HG02884 (cell line): Measurements from ENCODE around the gene WDR1.

Experiments
- ATAC-seq: cut with Tn5 transposase; IDR thresholded peaks from one replicate; pipeline ENCODE4 v1.9.1; 2021; ENCODE audit warnings: mild to moderate bottlenecking, moderate library complexity; ENCODE audit not compliant: unreplicated experiment

Gene WDR1

GRCh38 chr4:10114607-10115006 is 2.0 kb downstream of the WDR1 start:
- no peak for ATAC-seq

DNA sequence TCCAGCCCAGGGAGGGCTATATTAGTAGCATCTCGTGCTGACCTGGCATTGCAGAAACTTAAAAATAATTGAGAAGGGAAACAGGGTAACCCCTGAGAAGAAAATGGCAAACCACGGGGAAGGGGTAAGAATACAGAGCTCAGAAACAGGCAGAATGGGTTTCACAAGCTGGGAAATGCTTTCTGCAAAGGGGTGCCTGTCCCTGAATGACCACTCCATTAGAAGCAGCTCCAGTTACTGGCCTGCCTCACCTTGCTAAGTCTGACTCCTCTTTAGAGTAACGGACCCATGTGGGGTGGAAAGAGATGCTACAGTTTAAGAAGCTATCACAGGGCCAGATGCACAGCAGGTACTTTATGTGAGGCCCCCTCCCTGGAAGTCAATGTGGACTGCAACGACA is 2.5 kb downstream of the WDR1 start:
- no peak for ATAC-seq

DNA sequence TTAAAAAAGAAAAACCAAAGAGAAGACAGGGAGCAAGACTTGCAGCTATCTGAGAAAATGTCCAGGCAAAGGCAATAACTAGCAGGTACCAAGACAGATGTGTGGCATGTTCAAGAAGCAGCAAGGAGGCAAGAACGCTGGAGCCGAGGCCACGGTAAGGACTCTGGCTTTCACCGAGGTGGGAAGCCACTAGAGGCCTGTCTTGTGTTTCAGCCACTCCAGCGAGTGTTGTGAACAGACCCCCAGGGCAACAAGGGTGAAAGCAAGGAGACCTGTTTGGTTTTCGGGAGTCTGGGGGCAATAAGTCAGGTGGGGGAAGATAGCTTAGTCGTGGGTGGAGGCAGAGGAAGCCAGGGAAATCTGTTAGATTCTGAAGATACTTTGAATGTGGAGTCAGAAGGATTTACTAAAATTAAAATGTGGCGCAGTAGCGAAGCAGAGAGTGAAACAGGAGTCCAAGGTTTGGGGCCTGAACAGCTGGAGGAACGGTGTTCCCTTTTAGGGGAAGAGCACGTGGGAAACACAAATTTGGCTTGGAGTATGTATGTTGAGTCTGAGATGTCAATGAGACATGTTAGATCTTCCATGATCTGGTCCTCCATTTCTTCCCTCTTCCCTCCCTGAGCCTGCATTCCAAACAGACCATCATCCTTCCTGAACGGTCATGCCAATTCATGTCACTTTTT is 3.1 kb downstream of the WDR1 start:
- ATAC-seq = no peak

DNA sequence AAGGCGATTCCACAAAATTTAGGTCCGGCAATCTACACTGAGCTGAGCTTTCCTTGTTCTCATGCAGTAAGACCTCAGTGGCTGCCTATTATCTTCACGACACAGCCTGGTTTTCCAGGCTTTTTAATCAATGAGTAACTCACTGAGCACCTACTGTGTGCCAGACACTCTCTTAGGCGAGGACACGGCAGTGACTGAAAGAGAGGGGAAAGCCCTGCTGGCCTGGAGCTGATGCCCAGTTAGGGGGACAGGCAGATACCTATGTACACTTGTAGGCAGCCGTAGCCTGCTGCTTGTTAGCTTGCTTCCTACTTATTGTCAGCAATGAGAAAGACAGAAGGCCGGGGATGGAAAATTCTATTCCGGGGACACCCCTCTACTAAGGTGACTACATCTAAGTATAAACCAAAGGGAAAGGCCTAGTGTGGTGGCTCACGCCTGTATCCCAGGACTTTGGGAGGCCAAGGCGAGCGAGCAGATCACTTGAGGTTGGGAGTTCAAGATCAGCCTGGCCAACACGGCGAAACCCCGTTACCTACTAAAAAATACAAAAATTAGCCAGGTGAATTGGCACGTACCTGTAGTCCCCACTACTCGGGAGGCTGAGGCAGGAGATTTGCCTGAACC is 3.8 kb downstream of the WDR1 start:
- ATAC-seq = no peak

GRCh38 chr4:10111067-10111801 is 5.4 kb downstream of the WDR1 start:
- ATAC-seq = no peak

- ATAC-seq = no peak
These were observed 6.5 kb downstream of the WDR1 start for GRCh38 chr4:10109995-10110670.

DNA sequence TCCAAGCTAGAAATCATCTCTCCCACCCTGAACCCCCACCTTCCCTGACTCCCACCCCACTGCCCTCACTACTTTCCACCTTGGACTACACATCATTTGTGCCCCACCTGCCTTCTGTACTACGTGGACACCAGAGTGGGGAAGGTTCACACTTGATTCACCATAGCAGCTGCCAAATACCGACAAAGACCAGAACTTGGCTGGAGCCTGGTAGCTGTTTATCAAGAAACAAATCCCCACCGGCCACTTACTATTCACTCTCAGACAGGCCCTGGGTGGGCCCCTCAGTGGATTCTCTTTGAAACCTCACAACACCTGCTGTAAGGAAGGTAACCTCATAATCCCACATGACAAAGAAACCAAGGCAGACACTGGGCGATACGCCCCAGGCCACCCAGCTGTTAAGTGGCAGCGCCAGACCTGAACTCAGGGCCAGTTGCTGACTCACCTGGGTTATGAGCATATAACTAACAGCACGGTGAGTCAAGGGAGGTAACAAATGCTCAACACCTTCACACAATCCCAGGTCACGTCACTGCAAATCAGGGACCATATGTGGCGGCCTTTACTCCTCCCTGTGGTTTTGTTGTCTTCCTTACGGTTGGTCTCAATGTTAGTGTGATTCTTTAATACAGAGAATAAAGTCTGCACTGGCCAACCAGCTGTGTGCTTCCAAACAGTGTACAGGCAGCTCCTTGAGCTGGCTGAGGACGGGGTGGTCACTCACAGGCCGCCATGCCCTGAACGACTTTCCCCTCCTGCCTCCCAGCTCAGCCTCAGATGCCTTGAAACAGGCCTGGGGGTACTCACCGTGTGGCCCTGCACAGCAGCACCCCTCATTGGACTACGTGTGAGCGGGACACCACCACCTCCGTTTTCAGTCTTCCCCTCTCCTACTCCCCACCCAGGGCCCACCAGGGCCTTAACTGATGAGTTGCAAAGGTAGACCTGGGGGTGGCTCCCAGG is 7.5 kb downstream of the WDR1 start:
- ATAC-seq = no peak

DNA sequence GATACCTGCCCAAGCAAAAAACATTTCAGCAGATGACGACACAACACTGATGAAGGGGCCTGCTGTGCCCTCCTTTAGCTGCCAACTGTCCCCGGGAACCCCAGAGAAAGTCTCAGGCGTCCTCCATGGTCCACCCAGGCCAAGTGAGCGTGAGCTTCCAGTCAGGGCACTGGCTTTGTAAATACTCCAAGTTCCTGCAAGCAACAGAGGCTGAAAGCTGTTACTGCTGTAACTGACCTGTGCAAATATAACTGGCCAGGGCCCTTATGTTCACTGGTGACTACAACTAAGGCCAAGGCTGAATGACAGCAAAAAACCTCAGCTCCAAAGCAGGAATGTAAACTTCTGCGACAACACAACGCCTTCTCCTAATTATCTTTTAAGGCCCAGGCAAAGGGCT is 8.2 kb downstream of the WDR1 start:
- ATAC-seq = no peak

DNA sequence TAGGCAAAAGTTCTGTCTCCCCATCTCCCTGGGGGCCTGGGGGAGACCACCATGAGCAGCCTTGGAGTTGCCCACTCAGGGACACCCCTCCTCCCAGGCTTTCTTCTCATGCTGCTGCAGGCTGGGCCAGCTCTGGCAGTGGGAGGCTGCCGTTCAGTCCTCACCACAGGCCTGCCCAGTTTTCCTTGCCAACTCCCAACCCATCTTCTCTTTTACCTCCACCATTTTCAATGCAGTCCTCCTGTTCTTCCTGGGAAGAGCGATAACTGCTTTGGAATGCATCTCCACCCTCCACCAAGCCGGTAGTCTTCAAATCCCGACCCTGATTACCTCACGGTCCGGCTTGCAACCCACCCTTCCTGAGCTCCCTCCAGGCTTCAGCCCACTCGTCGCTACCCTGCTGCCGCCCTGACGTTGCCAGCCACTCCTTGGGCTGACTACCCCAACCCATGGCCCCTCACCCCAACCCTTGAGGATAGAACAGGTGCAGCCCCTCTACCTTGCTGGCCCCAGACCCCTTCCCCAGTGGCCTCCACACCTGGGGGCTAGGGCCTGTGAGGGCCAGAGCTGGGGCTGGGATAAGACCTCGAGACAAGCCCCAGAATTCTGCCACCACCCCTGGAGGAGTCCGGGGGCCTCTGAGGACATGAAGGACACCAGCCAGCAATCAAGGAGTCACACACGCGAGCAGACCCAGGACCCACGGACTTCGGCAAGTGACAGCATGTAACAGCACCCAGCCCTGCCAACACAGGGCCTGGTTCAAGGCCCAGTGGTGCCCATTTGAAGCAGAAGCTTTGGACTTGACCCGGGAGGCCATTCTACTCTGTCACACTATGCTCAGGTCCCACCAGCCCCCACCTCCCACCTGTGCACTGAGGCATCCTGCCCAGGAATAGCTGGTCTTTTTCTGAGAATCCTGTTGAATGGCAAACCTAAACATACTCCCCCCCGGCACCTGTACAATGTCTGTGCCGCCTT is 9.2 kb downstream of the WDR1 start:
- no peak for ATAC-seq

DNA sequence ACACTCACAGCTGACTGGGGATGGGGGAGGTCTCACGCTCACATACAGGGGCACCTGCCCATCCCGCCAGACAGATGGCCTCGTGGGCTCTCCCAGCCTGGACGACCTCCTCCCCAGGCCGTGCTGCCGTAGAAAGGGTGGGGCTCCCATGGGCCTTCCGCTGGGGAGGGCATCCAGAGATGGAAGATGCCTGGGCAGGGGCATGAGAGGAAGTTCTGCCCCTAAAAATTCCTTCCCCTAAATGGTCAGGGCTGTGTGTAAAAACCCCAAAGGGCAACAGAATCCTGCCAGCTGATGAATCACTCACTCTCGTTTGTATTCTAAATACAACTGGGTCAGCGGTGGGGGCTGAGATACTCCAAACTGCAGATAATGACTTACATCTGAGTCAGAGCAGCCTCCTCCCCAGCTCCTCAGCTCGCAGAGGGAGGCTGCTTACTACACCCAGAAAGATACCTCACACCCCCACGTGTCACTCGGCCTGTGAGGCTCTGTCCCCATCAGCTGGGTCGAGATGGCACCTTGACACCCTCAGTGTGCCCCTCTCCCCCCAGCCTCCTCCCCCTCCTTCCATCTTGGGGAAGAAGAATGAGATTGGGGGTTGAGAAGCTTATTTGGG is 10.1 kb downstream of the WDR1 start:
- no peak for ATAC-seq

DNA sequence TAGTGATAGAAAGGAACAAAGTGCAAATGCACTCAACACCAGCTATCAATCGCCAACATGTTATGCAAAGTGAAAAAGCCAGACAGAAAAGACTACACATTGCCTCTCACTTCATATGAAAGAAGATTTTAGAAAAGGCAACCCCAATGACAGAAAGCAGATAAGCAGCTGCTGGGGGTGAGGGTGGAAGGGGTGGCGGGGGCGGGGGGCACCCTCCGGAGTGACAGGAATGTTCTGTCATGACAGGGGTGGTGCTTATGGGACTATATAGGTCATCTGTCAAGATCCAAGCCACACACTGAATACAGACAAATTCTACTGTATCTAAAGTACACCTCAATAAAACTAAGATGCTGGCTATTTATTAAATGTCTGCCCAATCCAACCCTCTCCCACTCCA is 10.7 kb downstream of the WDR1 start:
- ATAC-seq = no peak

DNA sequence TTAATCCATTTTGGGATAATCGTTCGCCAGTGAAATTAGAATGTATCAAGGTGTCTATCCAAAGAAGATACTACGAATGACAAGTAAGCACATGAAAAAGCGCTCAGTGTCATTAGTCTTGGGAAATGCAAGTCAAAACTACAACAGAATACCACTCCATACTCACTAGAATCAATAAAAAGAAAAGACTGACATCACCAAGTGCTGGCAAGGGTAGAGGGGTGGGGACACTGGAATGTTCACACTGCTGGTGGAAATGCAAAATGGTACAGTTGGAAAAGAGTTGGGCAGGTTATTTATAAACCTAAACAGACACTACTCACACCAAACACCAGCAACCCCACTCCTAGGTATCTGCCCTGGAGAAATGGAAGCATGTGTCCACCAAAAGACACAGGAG is 11.2 kb downstream of the WDR1 start:
- ATAC-seq = no peak

GRCh38 chr4:10104991-10105276 is 11.7 kb downstream of the WDR1 start:
- ATAC-seq = no peak

DNA sequence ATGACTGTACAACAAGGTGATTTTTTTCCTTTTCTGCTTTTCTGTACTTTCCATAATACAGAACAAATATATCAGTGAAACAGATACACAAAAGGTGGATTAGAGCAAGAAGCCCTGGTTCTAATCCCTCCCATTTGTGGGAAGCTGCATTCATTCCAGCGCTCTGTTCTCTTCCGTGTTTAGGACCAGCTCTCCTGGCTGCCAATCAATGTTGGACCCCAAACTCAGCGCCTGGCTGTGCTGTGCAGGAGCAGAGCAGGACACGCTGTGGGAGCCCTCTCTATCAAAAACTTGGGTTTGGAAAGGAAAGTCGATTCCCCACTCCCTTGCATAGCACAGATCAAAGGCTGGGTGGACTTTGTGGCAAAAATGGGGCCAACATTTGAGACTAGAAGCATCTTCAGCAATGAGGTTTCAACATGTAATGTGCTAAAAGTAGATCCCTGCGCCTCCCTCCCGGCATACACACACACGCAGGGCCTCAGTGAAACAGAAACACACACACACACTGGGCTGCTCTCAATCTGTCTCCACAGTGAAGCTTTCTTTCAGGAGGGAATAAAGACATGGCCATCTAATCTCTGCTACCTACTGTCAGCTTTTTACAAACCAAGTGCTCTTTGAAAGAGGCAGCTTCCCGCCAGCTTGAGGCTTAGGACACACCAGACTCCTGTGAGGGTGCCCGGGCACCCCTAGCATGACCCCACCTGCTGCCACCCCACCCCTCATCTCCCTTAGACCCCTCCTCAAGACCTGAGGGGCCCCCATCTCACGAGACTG is 12.2 kb downstream of the WDR1 start:
- no peak for ATAC-seq

- no peak for ATAC-seq
These were observed 13.9 kb downstream of the WDR1 start for GRCh38 chr4:10102474-10103332.

DNA sequence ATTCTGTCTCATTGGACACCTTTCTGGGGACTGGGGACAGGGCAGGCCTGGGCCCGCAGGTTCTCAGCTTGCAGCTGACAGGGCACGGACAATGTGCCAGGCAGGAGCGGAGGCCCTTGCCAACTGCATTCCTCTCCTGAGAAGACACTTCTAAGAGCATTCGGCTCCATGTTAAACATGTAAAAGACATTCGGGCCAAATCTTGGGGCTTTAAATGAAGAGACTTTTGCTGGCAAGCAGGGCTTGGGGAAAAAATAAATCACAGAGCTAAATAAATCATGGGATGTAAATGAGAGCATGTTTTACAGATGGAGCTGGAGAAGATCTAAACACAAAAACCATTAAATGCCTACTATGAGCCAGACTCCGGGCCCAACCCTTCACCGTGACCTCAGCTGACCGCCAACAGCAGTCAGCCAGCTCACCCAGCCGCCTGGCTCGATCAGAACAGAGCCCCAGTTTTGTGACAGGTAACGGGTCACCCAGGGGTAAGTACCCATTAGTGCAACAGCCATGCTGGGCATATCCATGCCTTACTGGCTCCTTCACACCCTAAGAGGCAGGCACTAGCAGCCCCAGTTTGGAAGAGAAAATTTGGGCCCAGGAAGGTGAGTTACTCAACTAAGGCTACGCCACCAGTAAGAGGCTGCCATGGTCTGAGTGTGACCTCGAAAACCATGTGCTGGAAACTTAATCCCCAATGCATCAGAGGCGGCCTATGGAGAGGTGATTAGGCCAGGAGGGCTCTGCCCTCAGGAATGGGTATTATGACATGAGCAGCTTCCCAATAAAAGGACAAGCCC is 14.7 kb downstream of the WDR1 start:
- ATAC-seq = no peak
